HuH-7.5 (cell line): ENCODE data around the gene TPRG1L.
"Not testable (repeated sequence)": the region's sequence is repeated elsewhere in the genome, so short reads cannot be mapped to it uniquely, and the experiment has no call there.

ENCODE experiments used
- DNase-seq: peaks from one replicate; pipeline ENCODE4 v3.0.0; 2011; ENCODE audit warnings: low spot score

TPRG1L gene

GRCh38 chr1:3609769-3610526 lies 14.9 kb upstream of the TPRG1L start:
- no peak for DNase-seq

- DNase-seq = no peak
Measured at GRCh38 chr1:3610527-3611169, 14.2 kb upstream of the TPRG1L start.

DNA sequence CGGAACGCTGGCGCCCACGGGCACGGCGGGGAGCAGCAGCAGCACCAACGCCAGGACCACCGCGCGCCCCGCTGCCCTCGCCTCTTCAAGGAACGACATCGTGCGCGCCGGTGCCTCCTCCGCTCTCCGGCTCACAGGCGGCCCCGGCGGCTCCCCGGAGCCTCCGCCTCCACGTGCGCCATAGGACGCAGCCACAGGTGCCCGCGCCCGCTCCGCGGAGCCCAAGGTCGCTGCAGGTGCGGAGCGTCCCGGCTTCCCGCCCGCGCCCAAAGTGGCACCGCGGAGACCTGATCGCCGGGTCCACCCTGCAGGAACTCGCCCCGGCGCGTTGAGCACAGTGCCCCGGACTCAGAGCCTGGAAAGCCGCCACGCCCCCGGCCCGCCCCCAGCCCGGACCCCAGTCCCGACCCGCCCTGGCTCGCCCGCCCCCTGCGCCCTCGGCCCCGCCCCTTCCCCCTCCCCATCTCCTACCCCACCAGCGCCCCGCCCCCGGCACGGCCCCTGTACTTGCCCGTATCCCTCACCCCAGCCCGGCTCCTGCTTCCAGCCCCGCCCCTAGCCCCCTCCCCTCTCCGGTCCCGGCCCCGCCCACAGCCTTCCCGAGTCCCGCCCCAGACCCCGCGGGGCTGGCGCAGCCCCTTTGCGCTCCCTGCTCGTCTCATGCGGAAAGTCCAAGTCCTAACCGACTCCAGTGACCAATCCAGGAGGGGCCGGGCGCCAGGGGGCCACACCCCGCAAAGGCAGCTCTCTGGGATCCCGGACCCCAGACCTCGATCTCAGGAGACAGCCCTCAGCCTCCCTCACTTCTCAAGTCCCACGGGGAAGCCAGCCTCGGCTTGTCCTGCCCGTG lies 13.4 kb upstream of the TPRG1L start, which contains the start of gene MEGF6:
TSS of gene MEGF6 (minus strand) at position 339 of the 850 bp plus-strand sequence. CDS start at position 99, 240 bp downstream.
- no peak for DNase-seq

- DNase-seq = no peak
Measured at GRCh38 chr1:3612123-3612522, 12.7 kb upstream of the TPRG1L start.

DNA sequence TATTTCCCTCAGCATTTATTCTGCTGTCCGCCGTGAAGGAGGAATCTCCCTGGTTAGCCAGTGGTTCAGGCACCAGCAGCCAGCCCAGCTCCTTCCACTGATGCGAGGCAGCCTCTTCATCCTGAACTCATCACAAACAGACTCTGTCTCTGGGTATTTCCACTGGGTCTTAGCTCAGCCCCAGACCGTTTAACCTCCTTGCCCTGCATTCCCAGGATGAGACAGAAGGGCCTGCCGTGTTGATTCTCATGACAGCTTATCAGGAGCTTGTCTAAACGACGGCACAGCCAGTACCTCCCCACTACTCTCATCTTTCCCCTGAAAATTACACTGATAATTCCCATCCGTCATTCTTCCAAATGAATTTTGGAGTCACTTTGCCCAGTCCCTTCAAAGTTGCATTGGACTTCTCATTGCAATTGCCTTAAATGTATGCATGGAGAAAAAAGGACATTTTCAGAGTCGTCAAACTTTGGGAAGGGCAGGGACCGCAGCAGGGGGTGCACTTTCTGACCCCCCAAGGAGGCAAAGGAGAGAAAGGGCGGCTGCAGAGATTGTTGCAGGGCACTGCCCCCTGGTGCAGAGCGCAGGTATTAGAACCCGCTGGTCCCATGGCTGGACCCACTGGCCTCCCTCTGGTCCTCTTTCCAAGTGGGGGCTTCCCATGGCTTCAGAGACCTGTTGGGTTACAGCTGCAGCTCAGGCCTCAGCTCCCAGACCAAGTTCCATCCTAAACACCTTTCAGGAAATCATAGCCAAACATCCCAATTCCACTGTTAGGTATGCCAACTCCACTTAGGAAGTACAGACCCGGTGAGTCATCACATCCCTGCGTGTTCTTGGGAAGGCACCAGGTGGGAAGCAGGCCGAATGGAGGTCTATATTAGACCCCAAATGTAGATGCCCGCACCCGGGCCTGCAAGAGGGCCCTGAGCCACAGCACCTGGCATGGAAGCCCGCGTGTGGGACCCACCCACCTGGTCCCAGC lies 9.8 kb upstream of the TPRG1L start:
- no peak for DNase-seq

DNA sequence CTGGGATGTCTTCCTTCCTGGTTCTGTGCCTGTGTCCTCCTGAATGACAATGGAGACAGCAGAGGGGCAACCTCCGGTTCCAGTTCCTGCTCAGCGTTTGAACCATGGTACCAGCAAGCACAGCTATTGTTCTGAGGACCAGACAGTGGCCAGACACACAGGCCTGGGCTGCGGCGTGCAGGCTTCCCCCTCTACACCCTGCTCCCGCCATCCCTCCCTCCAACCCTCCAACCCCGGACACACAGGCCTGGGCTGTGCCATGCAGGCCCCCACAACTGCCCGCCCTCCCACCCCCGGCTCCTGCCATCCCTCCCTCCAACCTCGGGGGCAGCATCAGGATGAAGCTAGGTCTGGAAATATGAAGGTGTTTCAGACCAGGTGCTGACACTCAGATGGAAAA lies 8.0 kb upstream of the TPRG1L start:
- DNase-seq = no peak

DNA sequence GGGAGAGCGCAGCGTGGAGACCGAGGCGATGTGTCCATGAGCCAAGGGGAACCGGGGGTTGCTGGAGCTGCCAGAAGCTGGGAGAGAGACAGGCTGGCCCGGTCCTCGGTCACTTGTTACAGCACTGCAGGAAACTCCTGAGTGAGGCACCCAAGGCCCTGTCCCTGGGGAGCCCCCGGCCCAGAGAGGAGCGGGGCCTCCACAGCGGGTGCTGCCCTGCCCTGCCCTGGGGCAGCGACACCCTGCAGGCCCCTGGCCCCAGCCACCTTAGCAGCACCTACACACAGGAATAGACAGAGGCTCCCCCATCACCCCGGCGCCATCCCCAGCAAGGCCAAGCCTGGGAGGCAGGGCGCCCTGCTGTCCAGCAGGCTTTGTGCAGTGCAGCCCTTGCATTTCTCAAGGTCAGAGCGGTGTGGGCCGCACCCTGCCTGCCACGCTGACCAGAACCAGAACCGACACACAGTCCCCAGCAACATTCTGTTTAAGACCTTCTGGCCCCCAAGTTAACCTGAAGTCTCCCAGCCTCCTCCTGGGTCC lies 6.9 kb upstream of the TPRG1L start:
- no peak for DNase-seq

DNA sequence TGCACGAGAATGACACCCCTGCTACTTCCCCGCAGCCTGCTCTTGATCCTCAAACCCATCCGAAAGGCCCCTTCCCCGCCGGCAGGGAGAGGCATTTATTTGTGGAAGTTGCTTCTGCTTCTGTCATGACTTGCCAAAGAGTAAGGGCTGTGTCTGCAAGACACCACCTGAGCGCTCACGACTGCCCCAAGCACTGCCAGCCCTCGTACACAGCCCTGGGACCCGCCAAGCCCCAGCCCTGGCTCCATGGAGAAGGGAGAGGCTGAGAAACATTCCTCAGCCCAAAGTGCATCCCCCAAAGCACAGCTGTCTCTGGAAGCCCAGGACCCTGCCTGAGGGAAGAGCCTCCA lies 6.3 kb upstream of the TPRG1L start:
- no peak for DNase-seq

DNA sequence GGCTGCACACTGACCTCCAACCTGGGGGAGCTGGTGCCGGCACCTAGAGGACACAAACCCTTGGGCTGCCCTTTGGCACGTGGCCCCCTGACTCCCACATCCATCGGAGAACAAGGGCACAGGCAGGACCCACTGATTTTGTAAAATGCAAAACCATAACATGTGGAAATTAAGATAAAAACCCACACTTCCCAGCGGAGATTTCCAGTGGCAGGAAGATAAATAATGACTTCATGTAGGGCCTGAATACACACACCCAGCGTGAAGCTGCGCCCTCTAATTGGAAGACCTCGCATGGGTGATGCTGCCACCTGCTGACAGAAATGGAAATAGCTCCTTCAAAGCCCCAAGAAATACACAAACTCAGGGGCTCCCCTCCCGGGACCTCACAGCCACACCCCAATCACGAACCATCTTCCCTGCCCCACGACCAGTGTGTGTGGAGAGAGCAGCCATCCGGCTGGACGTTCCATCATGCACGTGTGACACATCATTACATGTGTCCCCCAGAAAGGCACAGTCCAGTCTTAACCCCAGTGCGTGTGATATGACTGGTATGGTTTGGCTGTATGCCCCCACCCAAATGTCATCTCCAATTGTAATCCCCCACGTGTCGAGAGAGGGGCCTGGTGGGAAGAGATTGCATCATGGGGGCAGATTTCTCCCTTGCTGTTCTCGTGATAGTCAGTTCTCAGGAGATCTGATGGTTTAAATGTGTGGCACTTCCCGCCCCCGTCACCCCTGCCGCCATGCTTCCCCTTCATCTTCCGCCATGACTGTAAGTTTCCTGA lies 5.7 kb upstream of the TPRG1L start:
- DNase-seq = peak; percentile 85

- no peak for DNase-seq
Measured at GRCh38 chr1:3620708-3621107, 4.1 kb upstream of the TPRG1L start.

- not testable (repeated sequence) for DNase-seq
Measured at GRCh38 chr1:3621151-3621671, 3.6 kb upstream of the TPRG1L start.

- not testable (repeated sequence) for DNase-seq
Measured at GRCh38 chr1:3622102-3622501, 2.7 kb upstream of the TPRG1L start.

DNA sequence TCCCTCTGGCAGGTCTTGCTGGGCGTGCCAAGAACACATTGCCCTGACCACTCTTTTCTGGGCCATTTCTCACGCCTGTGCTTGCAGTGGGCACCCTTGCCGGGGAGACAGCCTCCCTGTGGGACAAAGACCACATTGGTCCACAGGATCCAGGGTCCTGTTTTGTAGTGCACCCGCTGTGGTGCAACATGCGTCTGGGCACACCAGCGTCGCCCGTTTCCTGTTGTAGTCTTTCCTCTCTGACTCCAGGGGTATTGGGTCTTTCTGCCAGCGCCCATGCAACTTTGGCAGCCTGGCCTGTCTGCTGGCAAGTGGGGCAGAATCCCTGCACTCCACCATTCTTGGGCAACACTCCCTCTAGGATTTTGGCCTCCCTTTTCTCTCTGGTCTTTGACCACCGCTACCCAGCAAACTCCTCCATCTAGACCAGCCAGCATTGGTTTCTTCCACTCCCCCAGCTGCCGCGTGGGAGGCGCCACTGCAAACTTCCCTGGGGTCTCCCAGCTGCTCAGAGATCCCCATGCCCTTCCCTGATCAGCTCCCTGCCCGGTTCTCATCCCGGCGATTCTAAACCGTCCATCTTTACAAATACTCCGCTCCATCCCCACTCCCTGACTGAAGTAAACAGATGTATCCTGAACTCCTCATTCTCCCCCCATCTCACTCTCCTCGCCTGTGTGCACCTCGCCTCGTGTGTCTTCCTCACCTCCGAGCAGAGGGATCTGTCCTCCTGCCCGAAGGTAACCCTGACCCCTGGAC lies 1.2 kb upstream of the TPRG1L start:
- no peak for DNase-seq

- DNase-seq = peak; percentile 79
Measured at GRCh38 chr1:3625151-3625907, 514 bp downstream of the TPRG1L start.

GRCh38 chr1:3626025-3626424 lies 1.2 kb downstream of the TPRG1L start:
- no peak for DNase-seq

DNA sequence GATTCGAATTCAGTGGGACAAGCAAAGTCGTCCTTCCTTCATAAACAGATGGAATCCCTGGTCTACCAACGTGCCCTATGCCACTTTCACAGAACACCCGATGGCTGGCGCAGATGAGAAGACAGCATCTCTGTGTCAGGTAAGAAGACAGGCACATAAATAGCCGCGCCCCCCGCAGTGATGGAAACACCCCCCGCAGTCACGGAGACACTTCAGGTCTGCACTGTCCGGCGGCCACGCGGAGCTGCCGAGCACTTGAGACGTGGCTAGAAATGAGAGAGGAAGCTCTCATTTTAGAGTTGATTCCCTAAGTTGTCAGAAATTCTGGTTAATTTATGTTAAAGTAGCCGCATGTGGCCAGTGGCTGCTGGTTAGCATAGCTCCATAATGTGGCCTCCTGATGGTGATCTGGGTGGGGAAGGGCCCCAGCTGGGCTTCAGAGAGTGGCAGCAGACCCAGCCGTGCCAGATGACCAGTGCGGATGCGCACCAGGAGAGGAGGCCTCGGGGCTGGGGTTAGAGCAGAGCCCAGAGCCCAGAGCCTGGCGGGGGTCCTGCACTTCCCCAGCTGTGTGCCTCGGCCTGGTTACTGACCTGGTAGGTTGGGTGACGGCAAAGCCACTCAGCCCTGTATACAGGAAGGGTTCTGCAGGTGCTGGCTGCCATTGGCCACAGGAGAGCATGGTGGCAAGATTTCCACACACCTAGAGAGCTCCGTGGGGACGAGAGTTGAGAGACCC lies 2.9 kb downstream of the TPRG1L start:
- DNase-seq = no peak

GRCh38 chr1:3628445-3628844 lies 3.6 kb downstream of the TPRG1L start:
- no peak for DNase-seq

DNA sequence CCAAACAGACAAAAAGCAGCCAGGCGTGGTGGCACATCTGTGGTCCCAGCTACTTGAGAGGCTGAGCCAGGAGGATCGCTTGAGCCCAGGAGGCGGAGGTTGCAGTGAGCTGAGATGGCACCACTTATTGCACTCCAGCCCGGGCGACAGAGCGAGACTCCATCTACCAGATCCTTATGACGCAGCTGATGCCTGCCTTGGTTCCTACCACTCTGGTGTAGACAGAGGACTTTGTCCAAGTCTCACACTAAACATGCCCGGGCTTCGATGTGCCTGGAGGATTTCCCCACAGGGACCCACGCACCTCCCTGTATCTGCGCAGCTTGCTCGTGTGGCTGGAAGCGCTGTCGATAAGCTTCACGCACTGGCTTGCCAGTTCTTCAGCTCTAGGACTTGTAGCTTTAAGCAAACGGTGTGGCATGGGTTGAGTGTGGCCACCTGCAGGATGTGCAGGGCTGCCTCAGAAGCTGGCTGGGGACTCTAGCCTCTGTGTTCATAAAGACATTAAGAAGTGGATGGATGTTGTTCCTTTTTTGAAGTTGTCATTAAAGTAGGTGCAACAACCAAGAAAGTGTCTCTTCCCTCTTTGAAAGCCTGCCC lies 4.8 kb downstream of the TPRG1L start:
- DNase-seq = no peak
